Measurements from ENCODE around the gene ASH1L. TPM values are rescaled to one million over a fixed set of nuclear protein-coding genes. Genes with fewer than 3 reads are reported as not detected.

ASH1L gene
- 30.2 and 32.7 TPM in 2 replicates for total RNA-seq

DNA sequence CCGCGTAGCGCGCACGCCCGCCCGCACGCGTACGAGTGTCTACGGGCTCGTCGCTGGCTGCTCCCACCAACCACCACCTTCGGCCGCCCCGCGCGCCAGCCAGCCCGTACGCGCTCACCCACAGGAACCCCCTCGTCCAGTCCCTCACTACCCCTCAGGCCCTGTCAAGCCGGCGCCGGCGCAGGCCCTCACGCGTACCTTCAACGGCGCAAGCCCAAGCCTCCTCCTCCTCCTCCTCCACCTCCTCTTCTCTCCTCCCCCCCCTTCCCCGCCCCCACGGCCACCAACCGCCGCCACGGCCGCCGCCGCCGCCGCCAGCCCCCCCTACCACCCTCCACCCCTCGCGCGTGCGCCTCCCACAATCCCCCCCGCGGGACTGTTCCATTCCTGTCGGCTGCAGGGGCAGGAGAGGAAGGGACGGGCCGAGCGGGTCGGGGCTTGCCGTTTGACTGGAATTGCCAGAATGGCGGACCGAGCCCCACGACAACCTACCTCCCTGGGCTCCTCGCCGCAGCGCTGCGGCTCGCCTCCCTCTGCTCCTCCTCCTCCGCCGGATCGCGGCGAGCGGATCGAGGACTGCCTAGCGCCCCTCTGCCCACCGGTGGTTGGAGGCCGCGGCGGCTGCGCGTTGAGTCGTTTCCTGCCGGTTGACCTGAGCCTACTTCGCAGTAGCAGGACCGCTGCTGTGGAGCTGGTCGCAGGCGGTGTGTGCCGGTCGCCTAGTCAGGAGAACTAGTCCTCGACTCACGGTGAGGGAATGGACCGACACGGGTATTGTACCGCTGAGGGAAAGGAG, at the start of gene ASH1L:
Gene ASH1L, minus strand, starts transcription at position 223 of the 796 bp plus-strand sequence. CDS start 41,284 bp downstream, outside the sequence.

DNA sequence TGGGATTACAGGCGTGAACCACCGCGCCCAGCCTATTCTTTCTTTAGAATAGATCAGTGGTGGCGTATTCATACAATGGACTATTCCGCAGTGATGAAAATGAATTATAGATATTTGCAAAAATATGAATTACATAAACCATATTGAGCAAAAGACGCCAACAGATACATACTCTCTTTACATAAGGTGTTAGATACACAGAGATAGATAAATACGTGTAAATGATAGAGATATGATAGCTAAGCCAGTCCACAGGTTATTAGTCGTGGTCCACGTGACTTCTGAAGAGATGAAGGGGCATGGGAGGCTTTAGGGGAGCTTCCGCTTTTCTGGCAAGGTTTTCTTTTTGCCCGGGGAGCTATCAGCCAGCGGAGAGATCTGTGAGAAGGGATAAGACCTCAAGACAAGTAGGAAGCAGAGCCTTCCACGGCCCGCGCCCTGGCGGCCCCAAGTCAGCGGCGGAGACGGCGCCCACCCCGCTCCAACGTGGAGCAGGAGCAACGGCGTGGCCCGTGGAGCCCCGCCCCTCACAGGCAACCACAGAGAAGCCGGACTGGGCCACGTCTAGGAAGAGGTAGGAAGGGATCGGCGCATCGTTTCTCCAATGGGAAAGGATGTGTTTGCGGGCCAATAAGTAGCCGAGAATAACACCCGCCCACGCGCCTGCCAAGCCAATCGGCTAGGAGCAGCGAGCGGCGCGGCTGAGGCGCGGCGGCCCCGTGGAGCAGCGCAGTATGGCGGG, 47.1 kb upstream of the ASH1L start, which contains the start of gene MSTO1:
Gene MSTO1, plus strand, starts transcription at position 704 of the 742 bp plus-strand sequence. Its CDS starts 31 bp downstream, at position 735.

DNA sequence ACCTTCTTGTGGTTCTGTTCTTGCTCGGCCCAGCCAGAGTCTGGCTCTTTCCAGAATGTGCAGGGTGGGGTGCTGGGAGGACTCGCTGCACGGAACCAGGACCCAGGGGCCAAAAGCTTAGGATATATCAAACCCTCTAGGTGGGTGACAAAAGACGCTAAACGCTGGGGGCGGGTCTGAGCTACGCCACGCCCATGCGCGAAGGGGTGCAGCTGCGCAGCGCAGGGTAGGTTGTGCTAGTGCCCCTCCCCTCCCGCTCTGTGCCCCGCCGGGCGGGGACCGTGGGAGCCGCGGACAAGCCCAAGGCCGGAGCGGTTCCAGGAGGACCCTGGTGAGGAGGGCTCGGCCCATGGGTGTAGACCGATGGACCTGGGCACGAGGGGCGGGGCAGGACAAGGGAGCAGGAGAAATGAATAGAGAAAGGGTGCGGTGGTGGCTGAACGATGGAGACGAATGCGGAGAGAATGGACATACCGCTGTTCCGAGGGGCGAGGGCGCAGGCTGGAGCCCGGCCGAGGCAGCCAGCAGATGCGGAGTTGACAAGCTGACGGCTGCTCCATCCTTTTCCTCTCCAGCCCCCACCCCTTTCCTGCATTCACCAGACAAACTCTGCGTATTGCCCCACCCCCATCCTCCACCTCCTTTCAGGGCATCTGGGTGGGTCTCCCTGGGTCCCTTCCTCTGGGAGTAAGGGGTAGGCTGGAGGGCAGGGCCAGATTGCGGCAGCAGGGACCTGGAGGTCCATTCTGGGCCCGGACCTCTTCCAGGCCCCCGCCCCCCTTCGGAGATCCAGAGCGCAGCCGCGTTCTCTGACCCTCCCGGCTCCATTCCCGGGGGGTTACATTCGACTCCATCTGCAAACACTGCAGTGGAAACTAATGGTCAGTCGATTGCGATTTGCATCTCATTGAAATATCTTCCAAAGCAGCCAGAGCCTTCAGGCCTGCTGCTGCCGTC, 241.7 kb downstream of the ASH1L start, which contains the start of gene RUSC1:
Gene RUSC1, plus strand, starts transcription at position 234 of the 957 bp plus-strand sequence. CDS start 880 bp downstream, outside the sequence.

DNA sequence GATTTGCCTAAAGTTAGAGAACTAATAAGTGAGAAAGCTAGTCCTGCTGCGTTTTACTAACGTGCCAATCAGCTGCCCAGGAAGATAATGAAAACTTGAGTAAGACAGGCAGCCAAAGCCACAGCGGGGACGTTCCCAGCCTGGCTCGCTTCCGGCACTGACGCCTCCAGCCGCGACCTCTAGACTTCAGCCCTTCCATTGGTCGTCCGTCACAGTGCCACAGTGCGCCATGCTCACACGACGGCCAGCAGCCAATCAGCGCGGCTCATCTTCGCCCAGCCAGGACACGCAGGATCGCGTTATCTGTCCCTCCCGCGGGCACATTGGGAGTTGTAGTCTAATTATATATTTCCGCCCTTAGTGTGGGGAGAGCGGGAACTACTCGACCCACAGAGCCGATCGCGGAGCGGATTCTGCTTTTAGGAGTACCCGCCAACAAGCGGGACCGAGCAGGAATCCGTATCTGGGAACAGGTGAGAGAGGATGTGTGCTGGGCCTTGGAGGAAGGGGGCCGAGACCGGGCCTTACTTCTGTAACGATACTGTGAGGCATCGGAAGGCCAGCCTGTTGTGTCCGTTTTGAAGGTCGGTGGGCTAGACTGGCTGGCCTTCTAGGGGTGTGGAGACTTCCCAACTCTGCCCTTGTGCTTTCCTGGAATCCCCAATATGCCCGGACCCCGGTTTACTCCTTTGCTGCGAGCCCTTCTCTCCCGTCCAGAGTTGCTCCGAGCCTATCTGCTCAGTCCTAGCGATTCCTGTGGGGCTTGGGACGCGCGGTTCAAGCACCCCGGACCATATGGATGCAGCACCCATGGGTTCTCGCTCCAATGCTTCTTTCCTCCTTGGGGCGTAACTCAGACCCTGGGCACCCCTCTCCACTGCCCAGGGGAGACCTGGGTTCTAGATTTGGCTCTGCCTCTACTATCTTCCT, 253.8 kb downstream of the ASH1L start, which contains the start of gene FDPS:
Gene FDPS, plus strand, starts transcription at position 374 of the 930 bp plus-strand sequence. CDS start 924 bp downstream, outside the sequence.

DNA sequence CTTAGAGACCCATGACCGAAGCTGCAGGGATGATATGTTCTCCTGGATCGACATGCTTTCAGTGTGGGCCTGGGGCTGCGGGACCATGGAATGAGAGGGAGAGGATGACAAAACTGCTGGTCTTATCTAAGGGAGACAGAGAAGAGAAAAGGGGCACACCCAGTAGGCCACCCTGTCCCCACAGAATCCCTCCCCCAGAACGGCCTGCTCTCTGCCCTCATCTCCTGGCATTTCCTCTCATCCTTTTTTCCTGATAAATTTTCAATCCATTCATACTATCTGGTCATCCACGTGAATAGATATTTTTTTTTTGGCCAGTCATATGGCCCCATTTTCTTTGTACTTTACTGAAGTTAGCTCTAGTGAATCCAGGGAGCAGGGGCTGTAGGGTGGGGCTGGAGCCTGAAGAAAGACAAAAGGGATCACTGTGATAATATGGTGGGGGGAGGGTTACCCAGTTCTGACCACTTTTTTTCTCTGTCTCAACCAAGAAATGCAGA, 261.2 kb downstream of the ASH1L start, which contains the start of gene PKLR:
Gene PKLR, minus strand, starts transcription at position 97 of the 500 bp plus-strand sequence. Its CDS starts 43 bp downstream, at position 54.

Other genes with a start within 250 kb of the ASH1L start
- gene RUSC1, start 241.9 kb downstream of the ASH1L start, total RNA-seq: 24.9 and 29.3 TPM in 2 replicates
- gene MSTO1, start 47.4 kb upstream of the ASH1L start, total RNA-seq: 7.1 and 11.8 TPM in 2 replicates
- 38.4 and 77.1 TPM in 2 replicates for gene YY1AP1, start 126.0 kb upstream of the ASH1L start, total RNA-seq
- gene DAP3, start 126.3 kb upstream of the ASH1L start, total RNA-seq: 77.4 and 79.3 TPM in 2 replicates